Stimulated activated naive CD4-positive, alpha-beta T cell treated with Interleukin-2 at 50 U/mL for 16 hours (primary cell): ENCODE results near the gene PPARG.

ENCODE experiments used
- DNase-seq: peaks from one replicate; lab custom pipeline; 2025; lab: John Stamatoyannopoulos, UW

The PPARG gene

DNA sequence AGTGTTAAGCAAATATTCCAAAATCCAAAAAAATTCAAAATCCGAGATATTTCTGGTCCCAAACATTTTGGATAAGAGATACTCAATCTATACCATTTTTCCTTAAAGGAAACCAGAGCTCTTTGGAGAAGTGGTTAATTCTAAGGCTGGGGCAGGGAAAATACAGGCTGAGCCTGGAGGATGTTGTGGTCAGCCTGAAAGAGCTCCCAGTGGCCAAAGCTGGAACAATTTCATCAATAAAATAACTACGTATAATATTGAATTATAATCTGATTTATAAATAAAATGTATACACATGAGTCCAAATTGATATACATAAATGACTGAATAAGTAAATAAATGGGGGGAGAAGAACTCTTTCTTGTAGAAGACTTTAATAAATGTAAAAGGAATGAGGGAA, 24.6 kb downstream of the PPARG start:
- DNase-seq, result no peak

DNA sequence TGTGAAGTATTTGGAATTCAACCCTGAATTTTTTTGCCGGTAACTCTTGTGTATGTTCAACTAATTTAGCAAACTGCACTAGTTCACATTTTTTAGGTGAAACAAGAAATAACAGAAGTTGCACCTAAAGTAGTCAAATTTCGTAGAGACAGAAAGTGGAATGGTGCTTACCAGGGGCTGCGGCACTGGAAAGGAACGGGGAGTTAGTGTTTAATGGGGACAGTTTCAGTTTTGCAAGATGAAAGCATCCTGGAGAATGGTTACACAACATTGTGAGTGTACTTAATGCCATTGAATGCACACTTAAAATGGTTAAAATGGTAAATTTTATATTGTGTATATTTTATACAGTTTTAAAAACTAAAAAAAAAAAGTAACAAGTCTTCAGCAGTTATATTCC, 27.4 kb downstream of the PPARG start:
- DNase-seq, result no peak

DNA sequence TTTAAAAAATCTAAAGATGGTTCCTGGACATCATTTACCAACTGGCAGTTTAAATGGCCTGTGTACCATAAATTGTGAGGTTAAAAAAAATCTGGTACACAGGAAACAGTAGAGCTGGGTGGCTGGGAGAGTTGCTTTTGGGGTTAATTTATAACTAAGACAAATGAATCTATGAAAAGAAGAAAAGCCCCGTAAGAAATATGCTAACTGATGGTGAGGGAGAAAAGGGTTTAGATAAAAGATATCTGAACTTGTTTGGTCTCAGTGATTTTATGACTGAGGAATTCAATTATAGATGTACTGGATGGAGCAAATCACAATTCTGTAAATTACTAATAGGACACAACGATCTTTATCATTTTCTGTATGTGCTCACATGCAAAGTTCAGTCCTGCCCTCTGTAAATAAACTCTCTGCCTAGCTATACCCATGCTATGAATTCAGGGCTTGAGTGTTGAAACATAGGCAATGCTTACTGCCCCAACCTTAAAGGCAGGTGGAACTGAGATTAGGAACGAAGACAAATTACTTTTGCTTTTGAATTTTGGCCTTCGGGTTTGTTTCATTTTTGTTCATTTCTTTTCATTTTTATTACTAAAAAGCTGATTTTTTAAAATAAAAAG, 28.0 kb downstream of the PPARG start:
- DNase-seq, result no peak

- no peak for DNase-seq
Measured at GRCh38 chr3:12317914-12318313, 29.0 kb downstream of the PPARG start.

DNA sequence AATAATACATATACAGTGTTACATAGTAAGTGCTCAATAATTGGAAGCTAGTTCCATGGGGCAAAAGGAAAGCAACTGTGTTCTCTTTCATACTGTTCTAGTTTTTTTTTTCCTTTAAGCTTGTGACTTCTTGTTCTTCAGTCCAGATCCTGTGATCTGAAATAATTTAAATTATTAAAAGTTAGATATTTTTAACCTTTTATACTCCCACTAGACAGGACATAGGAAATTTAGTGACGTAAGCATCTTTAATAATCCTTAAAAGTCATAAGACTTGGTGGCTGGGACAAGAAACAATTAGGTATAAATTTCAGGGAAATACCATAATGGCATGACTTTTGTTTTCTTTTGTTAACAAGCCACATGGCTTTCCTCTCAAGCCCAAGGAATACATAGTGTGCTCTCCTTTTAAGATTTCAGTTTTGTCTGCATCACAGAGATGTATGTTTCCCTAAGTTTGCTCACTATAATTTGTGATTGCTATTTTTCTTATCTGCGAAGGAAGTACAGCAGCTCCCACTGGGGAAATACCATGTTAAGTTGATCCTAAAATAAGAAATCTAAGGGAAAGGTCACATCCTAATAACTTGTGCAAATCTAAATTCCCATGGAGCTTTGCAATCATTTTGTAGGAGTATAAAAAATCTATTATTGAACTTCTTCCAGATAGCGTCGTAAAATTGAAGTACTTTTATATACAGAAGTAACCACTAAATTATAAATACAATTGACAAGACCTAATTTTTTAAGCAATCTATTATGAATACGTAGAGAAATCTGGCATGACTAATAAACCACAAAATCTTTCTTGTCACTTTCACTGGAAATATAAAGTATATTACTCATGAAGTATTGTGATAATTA, 30.1 kb downstream of the PPARG start:
- DNase-seq, result no peak

DNA sequence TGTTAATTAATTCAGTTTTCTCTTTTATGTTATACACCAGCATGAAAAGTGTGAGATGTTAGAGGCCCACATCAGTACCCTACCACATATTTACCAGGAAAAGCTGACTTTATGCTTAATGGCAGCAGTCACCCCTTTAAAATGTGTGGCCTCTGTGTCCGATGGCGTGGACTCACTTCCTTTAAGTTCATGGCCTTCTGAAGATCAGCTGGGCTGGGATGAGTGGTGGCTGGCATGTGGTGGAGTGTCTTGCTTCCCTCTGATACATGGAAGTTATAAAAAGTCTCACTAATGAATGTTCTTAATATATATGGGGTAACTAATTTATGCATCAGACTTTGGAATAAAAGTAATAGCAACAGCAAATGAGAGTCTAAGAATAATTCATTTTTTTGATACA, 32.1 kb downstream of the PPARG start:
- DNase-seq, result no peak

GRCh38 chr3:12323237-12323636, 34.4 kb downstream of the PPARG start:
- no peak for DNase-seq

- DNase-seq, result no peak
Measured at GRCh38 chr3:12325586-12326515, 37.0 kb downstream of the PPARG start.

- DNase-seq, result no peak
Measured at GRCh38 chr3:12327021-12327420, 38.2 kb downstream of the PPARG start.

DNA sequence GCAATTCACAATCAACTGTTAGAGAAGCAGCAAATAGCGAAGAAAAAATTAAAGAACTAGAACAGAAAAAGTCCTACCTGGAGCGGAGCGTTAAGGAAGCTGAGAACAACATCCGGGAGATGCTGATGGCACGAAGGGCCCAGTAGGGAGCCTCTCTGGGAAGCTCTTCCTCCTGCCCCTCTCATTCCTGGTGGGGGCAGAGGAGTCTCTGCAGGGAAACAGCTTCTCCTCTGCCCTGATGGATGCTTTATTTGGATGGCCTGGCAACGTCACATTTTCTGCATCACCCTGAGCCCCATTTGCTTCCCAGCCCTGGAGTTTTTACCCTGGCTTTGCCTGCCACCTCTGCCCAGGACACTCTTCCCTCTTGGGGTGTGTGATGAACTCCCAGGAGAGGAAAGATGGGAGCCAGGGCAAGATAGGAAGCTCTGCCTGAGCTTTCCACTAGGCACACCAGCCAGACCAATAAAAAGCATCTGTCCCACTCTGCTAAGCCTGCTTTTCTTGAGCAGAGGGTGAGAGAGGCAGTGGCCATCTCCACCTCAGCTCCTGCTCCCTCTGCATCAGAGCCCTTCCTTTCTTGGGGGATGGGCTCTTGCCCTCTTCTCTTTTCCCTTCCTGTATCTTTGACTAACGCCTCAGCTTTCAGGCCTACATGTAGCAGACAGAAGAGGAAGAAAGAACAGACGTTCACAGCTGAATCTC, 39.4 kb downstream of the PPARG start:
- no peak for DNase-seq

DNA sequence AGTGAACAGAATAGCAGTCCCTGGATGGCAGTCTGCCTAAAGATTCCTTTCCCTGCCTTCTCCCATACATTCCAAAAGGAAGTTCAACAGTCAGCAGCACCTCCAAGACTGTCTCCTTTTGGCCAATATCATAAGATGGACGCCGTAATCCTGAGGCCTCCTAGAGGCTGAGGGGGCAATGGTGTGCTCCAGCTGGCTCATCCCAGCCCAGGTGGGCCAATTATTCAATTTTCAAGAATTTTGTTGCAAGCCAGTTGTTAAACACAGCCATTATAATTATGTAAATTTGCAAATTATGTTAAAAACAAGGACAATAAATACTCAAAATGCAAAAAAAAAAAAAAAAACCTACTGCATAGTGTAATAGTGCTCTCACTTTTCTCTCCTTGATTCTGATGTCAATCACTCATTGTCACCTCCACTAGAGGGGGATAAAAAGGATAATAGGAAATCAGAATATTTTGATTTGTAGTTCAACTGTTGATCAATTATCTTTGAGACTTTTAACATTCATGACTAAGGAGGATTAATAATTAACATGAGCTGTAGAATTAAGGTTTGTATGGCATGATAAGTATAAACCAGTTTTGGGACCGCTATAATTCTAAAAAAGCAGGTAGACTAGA, 40.1 kb downstream of the PPARG start:
- DNase-seq, result no peak

- no peak for DNase-seq
Measured at GRCh38 chr3:12334786-12335185, 45.9 kb downstream of the PPARG start.

DNA sequence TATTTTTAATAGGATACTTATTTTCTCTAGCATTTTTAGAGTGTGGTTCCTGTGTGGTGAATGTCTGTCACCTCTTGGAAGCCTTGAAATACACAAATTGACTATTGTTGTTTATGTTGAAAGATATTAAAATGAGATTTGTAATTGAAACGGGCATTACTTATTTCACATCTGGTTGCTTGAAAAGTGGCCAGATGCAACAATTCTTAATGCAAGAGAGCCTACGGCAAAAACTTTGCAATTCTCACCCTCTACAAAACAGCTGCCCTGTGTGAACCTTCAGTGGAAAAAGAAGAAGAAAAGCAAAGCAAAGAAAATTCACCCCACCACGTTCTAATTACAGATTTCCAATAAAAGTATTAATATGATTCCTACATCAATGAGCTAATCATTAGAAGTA, 46.6 kb downstream of the PPARG start:
- no peak for DNase-seq

GRCh38 chr3:12336099-12336498, 47.2 kb downstream of the PPARG start:
- no peak for DNase-seq

GRCh38 chr3:12338595-12339546, 50.0 kb downstream of the PPARG start:
- DNase-seq, result no peak

DNA sequence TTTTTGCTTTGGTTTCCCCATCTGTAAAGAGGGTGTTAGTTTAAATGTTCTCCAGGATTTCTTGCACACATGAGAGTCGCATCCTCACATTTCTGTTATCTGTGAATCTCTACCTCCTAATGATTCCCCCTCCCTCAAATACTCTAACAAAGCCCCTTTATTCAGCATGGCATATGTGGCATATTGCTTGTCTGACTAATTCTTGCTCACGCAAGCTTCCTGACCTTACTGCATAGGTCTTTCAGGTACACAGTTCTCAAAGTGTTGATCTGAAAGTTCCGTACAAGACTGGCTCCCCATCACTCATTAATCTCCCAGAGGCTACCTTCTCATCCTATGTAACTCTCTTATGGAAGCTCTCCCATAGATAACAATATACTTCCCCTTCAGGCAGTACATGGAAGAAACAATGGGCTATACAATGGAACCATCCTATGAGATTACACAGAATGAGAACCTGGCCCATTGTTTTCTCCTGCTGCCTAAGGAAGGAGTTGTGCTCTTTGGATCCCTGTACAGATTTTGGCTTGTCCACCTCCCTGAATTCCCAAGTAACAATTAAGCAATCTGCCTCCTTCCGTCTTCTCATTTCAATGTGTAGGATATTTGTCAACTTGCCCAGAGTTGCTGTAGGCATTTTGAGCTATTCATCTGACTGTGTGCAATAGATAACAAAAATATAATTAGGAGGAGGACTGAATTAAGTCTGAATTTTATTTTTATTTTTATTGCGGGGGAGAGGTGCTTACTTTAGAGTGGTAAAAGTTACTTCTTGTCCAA, 51.0 kb downstream of the PPARG start:
- no peak for DNase-seq

GRCh38 chr3:12340506-12340905, 51.6 kb downstream of the PPARG start:
- DNase-seq, result no peak

DNA sequence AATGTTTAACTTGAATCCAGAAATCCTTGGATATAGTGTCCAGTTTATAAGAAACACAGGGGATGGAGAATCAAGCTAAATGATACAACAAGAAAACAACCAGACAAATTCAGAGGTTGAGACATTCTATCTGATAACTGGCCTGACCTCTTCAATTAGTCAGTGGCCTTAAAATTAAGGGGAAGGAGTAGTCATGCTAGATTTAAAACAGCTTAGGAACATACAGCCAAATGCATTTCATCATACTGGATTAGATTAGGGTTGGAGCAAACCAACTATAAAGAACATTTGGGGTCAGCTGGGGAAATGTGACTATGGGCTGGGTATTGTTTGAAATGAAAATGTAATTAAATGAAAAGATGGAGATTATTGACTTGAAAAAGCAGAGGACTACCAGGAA, 53.3 kb downstream of the PPARG start:
- no peak for DNase-seq

DNA sequence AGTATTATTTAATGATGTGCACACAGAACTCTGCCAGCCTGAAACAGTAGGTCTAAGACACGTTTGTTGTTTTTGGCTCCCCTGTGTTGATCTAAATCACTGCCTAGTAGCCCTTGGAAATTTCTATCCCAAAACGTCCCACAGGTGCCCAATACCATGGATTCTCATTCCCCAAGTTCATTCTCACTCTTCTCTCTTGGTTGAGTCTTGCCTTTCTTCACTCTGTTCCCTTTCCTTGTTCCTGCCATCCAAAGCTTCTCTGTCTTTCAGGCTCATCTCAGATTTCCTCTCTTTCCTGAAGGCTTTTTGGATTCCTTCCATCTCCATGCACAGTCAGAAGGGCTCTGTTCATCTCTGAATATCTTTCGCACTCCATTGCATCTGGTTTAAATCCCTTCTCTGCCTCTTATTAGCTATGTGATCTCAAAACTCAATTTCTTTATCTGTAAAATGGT, 54.2 kb downstream of the PPARG start:
- no peak for DNase-seq
